ENCODE data around the gene ARHGAP5.

DNA sequence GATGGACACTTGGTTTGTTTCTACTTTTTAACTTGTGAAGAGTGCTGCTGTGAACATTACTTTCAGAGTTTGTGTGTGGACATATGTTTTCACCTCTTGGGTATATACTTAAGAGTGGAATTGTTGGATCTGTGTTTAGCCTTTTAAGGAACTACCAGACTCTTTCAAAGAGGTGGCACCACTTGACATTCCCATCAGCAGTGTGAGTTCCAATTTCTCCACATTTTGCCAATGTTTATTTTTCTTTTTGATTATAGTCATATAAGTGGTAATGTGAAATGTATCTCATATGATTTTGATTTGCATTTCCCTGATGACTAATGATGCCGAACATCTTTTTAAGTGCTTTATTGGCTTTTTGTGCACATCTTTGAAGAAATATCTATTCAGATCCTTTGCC, 44.8 kb downstream of the ARHGAP5 start:
- TF ChIP-seq POLR2AphosphoS5 (IDR thresholded peaks at IDR 0.05; ENCODE audit: borderline replicate concordance, low read depth, low read length): no peak
- no peak for TF ChIP-seq EZH2 (IDR thresholded peaks at IDR 0.05)
- TF ChIP-seq FOXP2 (optimal IDR thresholded peaks at IDR 0.05; ENCODE audit: control extremely low read depth, extremely low read length, insufficient read depth): no peak
